HG03097 (cell line): Measurements from ENCODE around the gene SCN3B.
A peak's percentile ranks its signal among the peaks of the same experiment; 100 is the strongest.

Experiments used
- ATAC-seq: cut with Tn5 transposase; IDR thresholded peaks from one replicate; pipeline ENCODE4 v1.9.1; 2021; ENCODE audit not compliant: unreplicated experiment, low FRiP score

SCN3B gene

DNA sequence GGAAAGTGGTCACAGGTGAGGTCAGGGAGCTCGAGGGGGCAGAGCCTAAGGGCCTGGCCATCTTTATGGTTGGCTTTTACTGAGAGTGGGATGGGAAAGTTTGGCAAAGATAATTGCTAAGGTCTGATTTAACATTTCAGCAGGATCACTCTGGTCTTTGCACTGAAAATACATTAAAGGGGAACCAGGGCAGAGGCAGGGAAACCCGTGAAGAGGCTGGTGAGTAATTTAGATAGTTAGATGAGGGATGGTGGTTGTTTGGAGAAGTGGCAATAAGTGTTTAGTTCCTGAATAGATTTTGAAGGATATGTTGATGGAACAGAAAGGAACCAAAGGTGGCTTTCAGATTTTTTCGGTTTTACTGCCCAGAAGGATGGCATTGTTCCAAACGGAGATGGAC, 50.8 kb downstream of the SCN3B start:
- ATAC-seq, result no peak

DNA sequence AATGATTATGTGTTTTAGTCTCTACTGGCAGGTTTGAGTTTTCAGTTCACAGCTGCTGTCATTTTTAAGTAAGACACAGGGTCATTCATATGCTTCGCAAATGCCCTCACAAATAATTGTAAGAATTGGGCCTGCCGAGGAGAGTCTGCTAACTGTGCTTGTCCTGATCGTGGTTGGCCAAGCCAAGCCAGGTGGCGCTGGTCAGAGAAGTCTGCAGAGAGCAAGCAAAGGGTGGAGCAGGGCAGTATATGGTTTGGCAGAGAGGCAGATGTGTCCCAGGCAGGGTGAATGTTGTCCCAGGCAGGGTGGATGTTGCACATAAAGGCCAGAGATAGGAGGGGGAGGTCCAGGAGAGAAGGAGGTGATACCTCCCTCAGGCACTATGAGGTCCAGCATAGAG, 52.7 kb downstream of the SCN3B start:
- ATAC-seq, result no peak

DNA sequence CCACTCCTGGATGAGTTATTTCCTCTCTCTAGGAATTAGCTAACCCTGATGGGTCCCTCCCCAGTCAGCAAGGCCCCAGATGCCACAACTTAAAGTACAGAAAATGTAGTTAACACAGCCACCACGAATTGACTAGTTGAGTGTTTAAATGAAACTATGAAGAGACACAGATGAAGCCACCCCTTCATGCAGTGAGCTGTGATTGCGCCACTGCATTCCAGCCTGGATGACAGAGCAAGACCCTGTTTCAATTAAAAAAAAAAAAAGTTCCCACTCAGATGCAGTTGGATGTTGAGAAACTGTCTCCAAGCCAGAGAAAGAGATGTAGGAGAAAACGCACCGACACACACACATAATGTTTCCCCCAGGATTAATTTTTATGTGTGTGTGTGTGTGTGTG, 53.3 kb downstream of the SCN3B start:
- ATAC-seq, result no peak

DNA sequence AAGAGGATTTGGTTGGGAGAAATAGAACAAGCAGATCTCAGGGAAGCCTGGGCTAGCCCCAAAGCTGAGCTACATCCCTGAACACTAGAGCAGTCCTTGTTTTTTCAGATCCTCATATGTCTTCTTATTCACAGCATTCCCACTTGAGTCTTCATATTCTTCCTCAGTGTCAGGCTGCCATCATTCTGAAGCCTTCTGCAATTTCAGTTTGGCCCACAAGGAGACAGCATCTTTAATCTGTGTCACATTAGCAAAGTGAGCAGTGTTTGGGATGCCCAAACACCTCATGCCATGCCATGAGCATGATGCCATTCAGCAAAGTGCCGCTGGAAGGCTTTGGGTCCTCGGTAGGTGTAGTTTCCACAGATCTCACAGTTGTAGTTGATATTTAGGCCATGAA, 56.6 kb downstream of the SCN3B start:
- no peak for ATAC-seq

DNA sequence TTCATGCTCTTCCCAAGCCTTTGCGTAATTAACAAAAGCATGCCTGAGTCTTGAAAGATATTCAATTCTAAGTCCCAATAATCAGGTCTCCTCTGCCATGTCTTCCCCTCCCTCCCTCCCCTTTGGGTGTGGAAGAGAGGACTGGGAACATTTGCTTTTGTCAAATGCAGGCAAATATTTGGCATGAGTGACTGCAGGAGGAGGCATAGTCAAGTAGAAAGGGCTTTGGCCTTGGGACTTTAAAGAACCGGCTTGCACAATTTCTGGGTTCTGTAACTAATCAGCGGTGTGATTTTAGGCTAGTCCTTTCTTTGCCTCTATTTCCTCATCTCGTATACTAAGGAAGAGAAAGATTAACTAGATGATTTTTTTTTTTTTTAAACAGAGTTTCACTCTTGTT, 59.5 kb downstream of the SCN3B start:
- no peak for ATAC-seq

DNA sequence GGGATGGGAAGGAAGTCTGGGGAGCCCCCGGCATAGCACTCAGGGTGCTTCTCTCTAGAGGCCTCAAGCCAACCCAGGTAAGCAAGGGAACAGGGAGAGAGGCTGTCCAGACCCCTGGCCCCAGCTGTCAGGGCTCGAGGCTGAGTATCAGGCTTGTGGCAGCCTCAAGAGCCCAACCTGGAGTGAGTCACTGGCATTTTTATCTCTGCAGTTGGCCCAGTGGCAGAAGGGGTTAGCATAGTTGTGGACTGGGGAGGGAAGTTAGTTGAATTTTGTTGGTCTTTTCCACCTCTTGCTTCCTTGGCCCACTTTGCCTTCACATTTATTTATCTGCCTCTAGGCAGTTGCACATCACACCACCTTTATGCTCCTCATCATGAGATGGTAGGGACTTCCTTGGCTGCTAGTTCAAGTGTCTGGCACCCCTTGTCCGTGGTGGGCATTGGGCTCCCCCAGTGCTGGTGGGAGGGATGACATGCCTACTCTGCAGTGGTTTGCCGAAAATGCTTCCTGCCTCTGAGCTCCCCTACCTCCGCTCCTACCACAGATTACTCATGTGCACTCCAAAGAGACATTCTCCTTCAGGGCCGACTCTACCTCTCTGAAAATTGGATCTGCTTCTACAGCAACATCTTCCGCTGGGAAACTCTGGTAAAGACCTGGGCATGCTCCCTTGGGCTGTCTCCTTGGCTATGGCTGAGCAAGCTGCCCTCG, 60.1 kb downstream of the SCN3B start:
- ATAC-seq, result no peak

DNA sequence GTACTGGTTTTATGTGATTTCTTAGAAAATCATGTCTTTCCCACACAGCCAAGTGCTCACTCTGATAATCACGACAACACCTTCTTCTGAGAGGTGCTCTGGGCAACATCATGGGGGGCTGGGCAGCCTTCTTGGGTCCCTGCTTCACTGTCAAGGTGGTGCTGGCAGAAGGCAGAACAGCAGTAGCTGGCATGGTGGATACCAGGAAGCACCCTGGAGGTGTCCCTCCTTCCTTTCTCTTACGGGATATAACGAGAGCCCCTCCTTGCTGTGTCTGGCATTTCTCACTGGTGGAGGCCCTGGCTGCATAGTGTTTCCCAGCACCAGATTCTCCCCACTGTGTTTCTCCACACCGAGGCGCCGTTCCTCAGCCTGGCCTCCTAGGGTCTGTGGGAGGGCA, 60.9 kb downstream of the SCN3B start:
- no peak for ATAC-seq

DNA sequence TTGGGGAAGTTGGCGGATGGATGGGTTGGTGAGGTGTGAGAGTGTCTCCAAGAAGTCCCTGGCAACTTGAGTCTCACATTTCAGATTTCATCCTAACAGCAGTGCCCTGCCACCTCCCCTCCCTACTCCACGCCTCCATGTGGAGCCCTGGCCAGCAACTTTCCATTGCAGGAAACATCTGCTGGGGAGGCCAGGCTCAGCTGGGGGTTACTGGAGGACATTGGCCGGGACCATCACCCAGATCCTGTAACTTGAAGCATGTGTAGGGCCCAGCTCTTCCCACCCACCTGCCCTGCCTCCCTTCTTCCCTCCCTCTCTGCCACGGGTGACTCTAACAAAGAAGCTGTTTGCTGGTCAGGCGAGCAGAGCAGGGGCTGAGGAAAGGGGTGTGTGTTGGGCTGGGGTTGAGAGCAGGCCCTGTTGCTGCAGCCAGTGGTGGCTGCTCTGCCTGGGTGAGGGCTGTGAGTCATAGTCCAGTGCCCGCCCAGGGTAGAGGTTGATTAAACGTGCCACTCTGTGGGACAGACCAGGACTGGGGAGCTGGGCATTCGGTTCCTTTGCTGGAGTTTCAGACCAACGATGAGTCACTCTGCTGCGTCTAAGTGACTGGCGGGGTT, 64.0 kb downstream of the SCN3B start:
- no peak for ATAC-seq

DNA sequence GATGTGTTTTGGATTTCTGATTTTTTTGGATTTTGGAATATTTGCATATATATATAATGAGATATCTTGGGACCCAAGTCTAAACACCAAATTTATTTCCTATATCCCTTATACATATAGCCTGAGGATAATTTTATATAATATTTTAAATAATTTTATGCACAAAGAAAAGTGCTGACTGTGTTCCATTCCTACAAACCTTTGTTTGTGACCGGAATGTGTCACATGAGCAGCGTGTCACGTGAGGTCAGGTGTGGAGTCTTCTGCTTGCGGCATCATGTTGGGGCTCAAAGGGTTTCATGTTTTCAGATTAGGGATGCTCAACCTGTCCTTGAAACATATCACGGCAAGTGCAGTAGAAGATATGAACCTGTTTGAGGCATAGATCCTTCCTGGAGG, 65.6 kb downstream of the SCN3B start:
- ATAC-seq, result no peak

DNA sequence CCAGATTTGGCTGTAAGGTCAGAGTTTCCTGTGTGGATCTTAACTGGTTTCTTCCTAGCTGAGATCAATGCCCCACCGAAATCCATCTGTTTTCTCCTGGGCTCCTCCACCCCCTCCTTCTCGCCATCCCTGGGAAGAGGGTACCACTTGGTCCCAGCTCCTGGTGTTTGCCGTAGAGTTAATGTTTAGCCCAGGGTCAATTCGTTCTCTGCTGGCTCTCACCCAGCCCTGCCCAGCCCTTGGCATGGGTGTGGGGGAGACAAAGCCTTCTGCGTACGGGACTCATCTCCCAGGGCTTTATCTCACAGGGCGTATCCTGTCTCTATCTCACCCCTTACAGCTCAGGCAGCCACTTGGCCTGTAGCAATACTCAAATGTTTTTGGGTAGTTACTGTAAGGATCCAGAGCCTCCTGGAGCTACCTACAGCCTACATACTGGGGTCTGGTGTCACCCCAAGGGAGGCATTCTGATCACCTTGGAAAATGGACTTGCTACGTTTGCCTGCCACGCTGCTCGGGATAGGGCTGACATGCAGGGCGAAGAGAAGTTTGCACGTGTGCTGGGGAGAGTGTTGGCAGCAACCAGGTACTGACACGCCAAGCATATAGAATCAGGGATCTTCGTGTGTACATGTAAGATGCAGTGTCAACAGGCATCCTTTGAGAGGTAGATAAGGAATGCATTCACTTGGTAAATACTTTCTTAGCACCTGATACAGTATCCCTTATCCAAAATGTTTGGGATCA, 66.1 kb downstream of the SCN3B start:
- no peak for ATAC-seq

DNA sequence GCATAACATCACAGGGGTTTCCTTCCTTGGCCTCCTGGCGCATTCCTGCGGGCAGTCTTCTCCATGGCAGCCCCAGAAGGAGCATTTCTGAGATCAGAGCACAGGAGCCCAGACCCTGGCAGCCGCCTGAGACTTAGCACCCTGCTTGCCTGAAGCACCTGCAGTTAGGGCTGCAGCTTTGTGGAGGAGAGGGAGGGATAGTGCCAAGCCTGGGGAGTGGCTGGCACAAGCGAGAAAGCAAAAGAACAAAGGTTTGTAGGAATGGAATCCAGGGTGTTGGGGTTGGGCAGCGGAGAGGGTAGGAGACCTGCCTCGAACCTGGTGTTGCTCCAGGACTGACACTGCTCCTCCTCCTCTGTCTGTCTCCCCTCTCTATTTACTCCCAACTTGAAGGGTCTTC, 66.9 kb downstream of the SCN3B start:
- no peak for ATAC-seq

DNA sequence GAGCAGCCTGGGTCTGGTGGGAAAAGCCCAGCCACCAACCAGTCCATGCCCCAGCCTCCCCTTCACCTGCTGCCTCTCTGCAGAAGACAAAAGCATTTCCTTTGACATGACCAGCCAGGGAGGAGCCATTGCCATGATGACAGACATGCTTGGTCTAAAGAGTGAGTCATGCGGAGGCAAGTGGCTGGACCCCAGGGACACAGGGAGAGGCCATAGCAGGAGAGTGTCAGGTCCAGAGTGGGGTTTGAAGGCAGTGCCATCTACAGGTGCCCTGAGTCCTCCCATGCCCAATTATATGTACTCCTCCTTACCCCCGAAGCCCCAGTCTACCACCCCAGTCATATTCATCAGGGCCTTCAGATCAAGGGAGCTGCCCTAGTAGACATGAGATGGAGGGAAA, 67.4 kb downstream of the SCN3B start:
- ATAC-seq, result no peak

DNA sequence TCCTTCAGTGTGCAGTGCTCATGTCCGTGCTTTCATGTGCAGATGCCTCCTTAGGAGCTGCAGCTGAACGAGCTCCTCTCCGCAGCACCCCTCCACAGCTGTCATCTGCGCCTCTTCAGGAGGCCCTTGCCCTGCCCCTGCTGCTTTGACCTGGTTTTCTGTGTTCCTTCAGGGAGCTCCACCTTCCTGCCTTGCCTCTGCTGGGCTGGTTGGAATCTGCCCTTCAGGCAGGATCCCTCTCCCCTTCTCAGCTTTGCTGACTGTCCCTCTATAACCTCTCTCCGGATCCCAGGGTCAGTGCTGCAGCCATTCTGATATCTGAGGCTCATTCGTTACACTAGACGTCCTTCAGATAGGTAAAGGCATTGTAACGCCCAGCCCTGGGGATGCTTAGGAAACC, 67.9 kb downstream of the SCN3B start:
- no peak for ATAC-seq

DNA sequence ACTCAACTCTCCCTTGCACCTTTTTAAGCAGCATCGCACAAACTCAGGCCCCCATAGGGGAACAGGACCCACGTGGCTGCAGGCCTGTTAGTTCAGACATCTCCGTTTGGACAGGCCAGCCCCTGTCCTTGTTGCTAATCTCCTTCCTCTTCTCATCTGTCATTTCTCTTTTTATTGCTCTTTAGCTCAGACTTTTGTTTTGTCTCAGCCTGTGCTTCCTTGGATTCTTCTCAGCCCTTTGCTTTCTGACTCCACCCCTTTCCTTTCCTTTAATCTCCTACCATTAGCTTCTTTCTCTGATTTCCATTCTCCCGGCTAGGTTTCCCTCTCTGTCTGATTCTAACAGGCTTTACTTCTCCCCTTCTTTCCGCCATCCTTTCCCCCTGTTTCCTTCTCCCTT, 68.7 kb downstream of the SCN3B start:
- no peak for ATAC-seq

DNA sequence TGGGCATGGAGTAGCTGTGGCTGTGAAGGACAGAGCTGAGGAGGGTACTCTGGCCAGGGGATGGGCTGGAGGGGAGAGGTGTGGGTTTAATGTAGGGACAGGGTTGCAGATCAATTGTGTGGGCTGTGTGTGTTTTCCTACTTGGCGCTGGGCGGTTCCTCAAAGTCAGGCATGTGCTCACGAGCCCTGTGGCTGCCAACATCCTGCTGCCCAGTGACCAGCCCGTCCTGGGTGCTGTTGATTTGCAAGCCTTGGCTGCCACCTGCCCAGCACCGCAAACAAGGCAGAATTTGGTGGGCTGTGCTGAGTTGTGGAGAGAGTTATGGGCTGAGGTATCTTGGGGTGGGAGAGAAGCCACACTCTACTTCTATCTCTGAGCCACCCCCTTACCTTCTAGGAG, 69.2 kb downstream of the SCN3B start:
- ATAC-seq, result no peak

DNA sequence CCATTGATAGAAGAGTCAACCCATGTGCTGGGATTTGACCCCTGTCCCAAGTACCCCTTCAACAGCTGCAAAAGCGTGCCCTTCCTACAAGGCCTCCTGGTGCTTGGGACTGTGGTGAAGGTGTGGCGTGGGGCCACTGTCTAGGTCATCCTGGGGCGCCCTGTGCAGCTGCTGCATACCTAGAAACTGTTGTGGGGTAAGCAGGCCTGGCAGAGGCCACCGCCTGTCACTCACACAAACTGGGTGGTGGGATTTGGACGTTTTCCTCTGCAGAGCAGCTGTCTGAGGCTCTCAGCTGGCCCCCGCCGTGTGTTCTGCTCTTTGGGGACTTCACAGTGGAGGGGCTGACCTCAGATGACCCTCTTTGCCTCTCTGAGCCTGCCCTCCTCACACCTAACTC, 69.7 kb downstream of the SCN3B start:
- no peak for ATAC-seq

DNA sequence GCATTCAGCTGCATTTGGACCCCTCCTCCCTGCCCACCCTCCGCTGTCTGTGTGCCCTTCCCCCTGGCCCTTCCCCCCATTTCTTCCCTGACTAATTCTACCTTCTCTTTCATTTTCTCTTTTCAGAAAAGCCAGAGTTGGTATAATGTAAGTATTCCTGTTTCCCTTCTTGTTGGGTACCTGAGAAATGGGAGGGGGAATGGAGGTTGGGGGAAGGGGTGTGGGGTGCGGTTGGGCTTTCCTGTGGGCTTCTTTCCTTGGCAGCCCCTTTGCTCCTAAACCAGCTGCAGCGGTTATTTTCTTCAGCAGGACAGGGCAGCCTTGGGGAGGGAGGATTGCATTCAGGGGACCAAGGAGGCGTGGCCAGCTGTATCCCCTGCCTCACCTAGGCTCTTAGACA, 70.2 kb downstream of the SCN3B start:
- no peak for ATAC-seq

DNA sequence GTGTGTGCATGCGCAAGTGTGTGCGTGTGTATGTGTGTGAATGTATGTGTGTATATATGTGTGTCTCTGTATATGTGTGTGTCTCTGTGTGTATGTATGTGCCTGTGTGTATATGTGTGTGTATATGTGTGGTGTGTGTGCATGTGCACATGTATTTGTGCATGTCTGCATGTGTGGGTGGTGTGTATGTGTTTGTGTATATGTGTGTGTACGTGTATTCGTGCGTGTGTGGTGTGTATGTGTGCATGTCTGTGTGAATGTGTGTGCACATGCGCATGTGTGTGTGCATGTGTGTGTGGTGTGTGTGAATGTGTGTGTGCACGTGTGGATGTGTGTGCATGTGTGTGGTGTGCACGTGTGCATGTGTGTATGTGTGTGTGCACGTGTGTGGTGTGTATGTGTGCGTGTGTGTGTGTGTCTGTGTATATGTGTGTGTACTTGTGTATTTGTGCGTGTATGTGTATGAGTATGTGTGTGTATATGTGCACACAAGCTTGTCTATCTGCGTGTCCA, 71.4 kb downstream of the SCN3B start:
- no peak for ATAC-seq

DNA sequence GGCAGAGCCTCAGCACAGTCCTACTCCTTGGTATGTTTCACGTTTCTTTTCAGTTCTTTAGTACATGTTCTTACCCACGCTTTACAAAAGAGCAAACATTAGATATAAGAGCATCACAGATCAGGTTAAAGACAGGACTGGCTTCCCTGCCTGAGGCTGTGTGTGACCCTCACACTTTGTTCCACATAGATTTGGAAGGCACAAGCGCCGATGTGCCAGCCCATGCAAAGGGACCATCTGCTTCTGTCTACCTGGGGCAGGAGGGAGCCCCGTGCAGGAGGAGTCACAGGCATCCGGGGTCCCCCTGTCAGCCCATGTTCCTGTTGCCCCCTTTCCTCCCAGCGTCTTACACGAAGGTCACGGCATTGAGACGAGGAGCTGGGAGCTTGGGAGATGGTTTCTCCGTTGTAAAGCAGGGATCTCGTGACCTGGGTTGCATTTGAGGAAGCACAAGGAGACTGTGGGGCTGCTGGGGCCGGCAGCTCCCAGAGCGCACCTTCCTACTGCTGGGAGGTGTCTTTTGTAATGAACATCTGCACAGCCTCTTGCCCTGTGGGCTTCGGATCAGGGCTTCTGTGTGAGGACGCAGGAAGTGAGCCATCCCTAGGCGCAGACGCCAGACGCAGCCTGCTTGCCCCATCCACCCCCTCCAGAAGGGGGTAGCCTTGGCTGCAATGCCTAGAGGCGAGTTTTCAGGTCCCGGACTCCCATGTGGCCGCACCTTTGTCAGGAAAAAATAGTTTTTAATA, 72.6 kb downstream of the SCN3B start:
- ATAC-seq, result no peak

DNA sequence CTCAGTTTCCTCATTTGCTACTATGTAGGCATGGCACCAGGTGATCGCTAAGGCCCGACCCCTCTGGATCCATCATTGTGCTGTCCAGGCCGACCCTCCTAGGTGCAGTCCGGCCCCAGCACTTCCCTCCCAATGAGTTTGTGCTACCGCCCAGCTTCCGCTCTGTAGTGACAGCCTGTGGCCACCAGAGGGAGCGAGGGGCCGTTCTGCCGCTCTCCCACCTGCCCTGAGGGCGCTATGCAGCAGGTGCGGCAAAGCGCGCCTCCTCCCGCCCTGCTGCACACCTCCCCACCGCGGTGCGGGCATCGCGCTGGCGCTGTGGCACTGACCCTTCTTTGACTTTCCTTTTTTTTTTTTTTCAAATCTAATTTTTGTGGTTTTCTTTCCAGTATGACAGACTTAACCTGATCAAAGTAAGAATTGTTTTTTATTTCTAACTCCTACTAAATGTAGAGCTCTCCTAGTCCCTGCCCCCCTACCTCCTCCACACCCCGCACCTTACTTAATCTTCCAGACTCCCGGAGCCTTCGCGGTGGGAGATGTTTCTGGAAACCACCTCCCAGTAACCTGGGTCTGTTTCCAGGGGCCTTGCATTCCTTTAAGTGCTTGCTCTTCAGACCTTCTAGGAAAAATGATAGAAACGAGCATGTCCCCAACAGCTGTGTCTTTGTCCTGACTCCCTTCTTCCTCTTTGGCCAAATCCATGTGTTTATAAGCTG, 73.7 kb downstream of the SCN3B start:
- ATAC-seq, result peak; percentile 71
